B cell (primary cell): Measurements from ENCODE around the gene ASAP3. TPM values are rescaled to one million over a fixed set of nuclear protein-coding genes. Genes with fewer than 3 reads are reported as not detected.

ENCODE experiments used
- ATAC-seq: fragments of 200-7000 bp; cut with Tn5 transposase; one replicate; pipeline ENCODE4 v1.10.0; 2021; ENCODE audit warnings: low read depth, mild to moderate bottlenecking, moderate number of reproducible peaks, moderate library complexity
- CTCF ChIA-PET: fragments of 350-600 bp; sonication (Branson Sonifier 250); formaldehyde crosslinking; loops from one replicate; lab custom pipeline; 2021; ENCODE audit warnings: antibody characterized with exemption, inconsistent platforms; lab: Charles Lee
- POLR2A ChIA-PET: fragments of 350-600 bp; sonication (Branson Sonifier 250); formaldehyde crosslinking; loops from one replicate; lab custom pipeline; 2021; ENCODE audit warnings: antibody characterized with exemption; lab: Charles Lee
- DNase-seq: peaks from one replicate; pipeline ENCODE4 v3.0.0; 2013
- H2AFZ ChIP-seq: 2 replicates; pipeline ENCODE4 v1.6.1; 2012; ENCODE audit warnings: mild to moderate bottlenecking, low read depth, low read length; ENCODE audit not compliant: insufficient read depth, poor library complexity, severe bottlenecking
- H3K27ac ChIP-seq, 2 donors: 1 replicate in 1 of 2; 2 replicates in 1 of 2; pipeline ENCODE4 v1.5.1; 2012 to 2013; ENCODE audit warnings: low read length in 2 of 2, mild to moderate bottlenecking in 2 of 2, moderate library complexity in 1 of 2
- H3K27me3 ChIP-seq, 4 experiments: fragments of 200-600 bp in 1 of 4; sonication (generic) in 1 of 4; replicated peaks in 1 of 4; 1 replicate in 2 of 4; 2 replicates in 2 of 4; pipeline versions ENCODE4 v1.6.1 to v1.7.0; 2013 to 2016; ENCODE audit warnings: low read length in 3 of 4, mild to moderate bottlenecking in 2 of 4, mixed read lengths in 1 of 4, moderate library complexity in 1 of 4; ENCODE audit not compliant: insufficient read depth in 4 of 4, control insufficient read depth in 3 of 4; ENCODE audit errors: control extremely low read depth in 1 of 4
- H3K36me3 ChIP-seq, 2 experiments: replicated peaks in 1 of 2; 1 replicate in 1 of 2; 2 replicates in 1 of 2; pipeline versions ENCODE4 v1.6.1 to v1.7.1; 2013; ENCODE audit warnings: low read length in 1 of 2; ENCODE audit not compliant: insufficient read depth in 2 of 2, control insufficient read depth in 1 of 2; ENCODE audit errors: control extremely low read depth in 1 of 2, extremely low read depth in 1 of 2
- H3K4me1 ChIP-seq, 2 donors: fragments of 200-600 bp in 1 of 2; sonication (generic) in 1 of 2; 1 replicate in 1 of 2; 2 replicates in 1 of 2; pipeline versions ENCODE4 v1.5.1 to v1.6.1; 2013 to 2017; ENCODE audit warnings: low read length in 2 of 2; ENCODE audit not compliant: control insufficient read depth in 2 of 2, insufficient read depth in 2 of 2
- H3K4me2 ChIP-seq: replicated peaks from 2 replicates; pipeline ENCODE3; 2012; ENCODE audit warnings: mild to moderate bottlenecking, low read depth, low read length; ENCODE audit not compliant: poor library complexity, severe bottlenecking
- H3K4me3 ChIP-seq, 5 experiments: fragments of 200-600 bp in 1 of 5; sonication (generic) in 1 of 5; 1 replicate in 3 of 5; 2 replicates in 2 of 5; pipeline versions ENCODE4 v1.5.1 to v1.7.0; 2011 to 2016; ENCODE audit warnings: low read length in 4 of 5, mild to moderate bottlenecking in 4 of 5, low read depth in 2 of 5, control low read depth in 1 of 5, moderate library complexity in 1 of 5; ENCODE audit not compliant: insufficient read depth in 1 of 5; ENCODE audit errors: control extremely low read depth in 1 of 5, extremely low read depth in 1 of 5
- H3K79me2 ChIP-seq: fragments of 200-600 bp; sonication (generic); one replicate; pipeline ENCODE4 v1.6.0; 2016; ENCODE audit warnings: low read length; ENCODE audit not compliant: control insufficient read depth, insufficient read depth
- H3K9ac ChIP-seq: fragments of 200-600 bp; sonication (generic); 2 replicates; pipeline ENCODE4 v1.6.1; 2017; ENCODE audit warnings: mild to moderate bottlenecking, low read length, moderate library complexity
- H3K9me3 ChIP-seq, 3 donors: one replicate each; pipeline versions ENCODE4 v1.6.1 to v1.7.1; 2013; ENCODE audit warnings: low read length in 2 of 3; ENCODE audit not compliant: control insufficient read depth in 2 of 3, insufficient read depth in 1 of 3; ENCODE audit errors: control extremely low read depth in 1 of 3
- H4K20me1 ChIP-seq: 2 replicates; pipeline ENCODE4 v1.6.0; 2012; ENCODE audit warnings: mild to moderate bottlenecking, low read length; ENCODE audit not compliant: insufficient read depth, control insufficient read depth, poor library complexity, severe bottlenecking
- H3K27ac Mint-ChIP-seq: one replicate; pipeline ENCODE4 v1.8.0; 2021; ENCODE audit warnings: mixed read lengths
- H3K27me3 Mint-ChIP-seq: one replicate; pipeline ENCODE4 v1.8.0; 2021; ENCODE audit warnings: mixed read lengths
- H3K4me1 Mint-ChIP-seq: one replicate; pipeline ENCODE4 v1.8.0; 2021; ENCODE audit warnings: mixed read lengths
- H3K4me3 Mint-ChIP-seq: one replicate; pipeline ENCODE4 v1.8.0; 2021; ENCODE audit warnings: mixed read lengths
- H3K9me3 Mint-ChIP-seq: one replicate; pipeline ENCODE4 v1.8.0; 2022; ENCODE audit warnings: mixed read lengths; ENCODE audit not compliant: insufficient read depth
- EZH2 ChIP-seq: IDR thresholded peaks from 2 replicates; pipeline ENCODE4 v1.6.1; 2012; ENCODE audit warnings: borderline replicate concordance, low read depth, mild to moderate bottlenecking, moderate library complexity, low read length; ENCODE audit not compliant: insufficient read depth, poor library complexity, severe bottlenecking
- WGBS: methylation state at CpG from one replicate; pipeline ENCODE4 v1.1.5; 2013; ENCODE audit warnings: missing lambda C conversion rate; ENCODE audit not compliant: insufficient coverage; 5-methylcytosine and 5-hydroxymethylcytosine counted together
- intact Hi-C: fragments of 100-400 bp; cut with micrococcal nuclease; formaldehyde crosslinking; loops from one replicate; pipeline ENCODE4 v1.10.0; 2022
- polyA plus RNA-seq: library from polyadenylated mRNA; depleted of rRNA; stranded (reverse); fragments of >200 nt; gene quantifications from 2 replicates; pipeline ENCODE4 v1.2.3, GENCODE V29; 2012
- total RNA-seq, 2 donors: library from RNA; stranded (reverse); fragments of 120-200 nt in 1 of 2; gene quantifications; 1 replicate in 1 of 2; 2 replicates in 1 of 2; pipeline versions ENCODE4 v1.2.3 to v1.2.4, GENCODE V29; 2013 to 2022
- TF ChIP-seq, protein P1 (sequence below): fragments of 200-600 bp; IDR thresholded peaks from one replicate; pipeline ENCODE4 v1.8.0; 2022; ENCODE audit warnings: antibody characterized with exemption, mild to moderate bottlenecking

ASAP3 gene
- total and polyA plus RNA-seq, 2 donors (not counting 1 experiment from before 2014, with no cell fraction given) = 2.9 to 11.0 TPM

GRCh38 chr1:23393706-23394105 is 90.3 kb downstream of the ASAP3 start:
- Histone ChIP-seq H3K9ac (no peak overlapping the region), H3K27ac (no peak overlapping the region), H3K79me2 (no peaks in the 10 kb centered on the region), H3K4me2 (no peak overlapping the region), H2AFZ (no peak overlapping the region), H3K4me1 (no peaks in the 10 kb centered on the region), H3K4me3 (no peak overlapping the region), H3K9me3 (no peaks in the 10 kb centered on the region), H4K20me1 (no peaks in the 10 kb centered on the region), H3K27me3 (peaks cover 0 to 3% (median 0%) of the 10 kb centered on the region in 4 experiments), H3K36me3 (no peaks in the 10 kb centered on the region)
- peaks cover 29% of the 10 kb centered on the region for H3K27me3 Mint-ChIP-seq
- CTCF ChIA-PET = interaction anchor here (2.0 kb wide), 1 partner anchor 10 kb away, joined by 11 read pairs; no protein-coding TSS in a partner anchor
- no peak overlapping the region for H3K4me3 Mint-ChIP-seq
- 95% methylated on average over 14 of the region's 15 CpGs for WGBS
- no peaks in the 10 kb centered on the region for H3K9me3 Mint-ChIP-seq
- ATAC-seq (no peak), DNase-seq (no peak)
- H3K27ac Mint-ChIP-seq = no peak overlapping the region
- intact Hi-C loops = no loop called here
- POLR2A ChIA-PET = no interaction called here
- H3K4me1 Mint-ChIP-seq = no peaks in the 10 kb centered on the region
- TF ChIP-seq, protein P1, sequence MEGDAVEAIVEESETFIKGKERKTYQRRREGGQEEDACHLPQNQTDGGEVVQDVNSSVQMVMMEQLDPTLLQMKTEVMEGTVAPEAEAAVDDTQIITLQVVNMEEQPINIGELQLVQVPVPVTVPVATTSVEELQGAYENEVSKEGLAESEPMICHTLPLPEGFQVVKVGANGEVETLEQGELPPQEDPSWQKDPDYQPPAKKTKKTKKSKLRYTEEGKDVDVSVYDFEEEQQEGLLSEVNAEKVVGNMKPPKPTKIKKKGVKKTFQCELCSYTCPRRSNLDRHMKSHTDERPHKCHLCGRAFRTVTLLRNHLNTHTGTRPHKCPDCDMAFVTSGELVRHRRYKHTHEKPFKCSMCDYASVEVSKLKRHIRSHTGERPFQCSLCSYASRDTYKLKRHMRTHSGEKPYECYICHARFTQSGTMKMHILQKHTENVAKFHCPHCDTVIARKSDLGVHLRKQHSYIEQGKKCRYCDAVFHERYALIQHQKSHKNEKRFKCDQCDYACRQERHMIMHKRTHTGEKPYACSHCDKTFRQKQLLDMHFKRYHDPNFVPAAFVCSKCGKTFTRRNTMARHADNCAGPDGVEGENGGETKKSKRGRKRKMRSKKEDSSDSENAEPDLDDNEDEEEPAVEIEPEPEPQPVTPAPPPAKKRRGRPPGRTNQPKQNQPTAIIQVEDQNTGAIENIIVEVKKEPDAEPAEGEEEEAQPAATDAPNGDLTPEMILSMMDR = no peak
- no peak for TF ChIP-seq EZH2

GRCh38 chr1:23392125-23392855 is 91.7 kb downstream of the ASAP3 start:
- ATAC-seq = no peak
- WGBS = 74% methylated on average over 1 of the region's 2 CpGs

More at GRCh38 chr1:23392125-23392855, 91.7 kb downstream of the ASAP3 start:
- H3K4me1 Mint-ChIP-seq = no peaks in the 10 kb centered on the region
- intact Hi-C loops = no loop called here
- H3K4me3 ChIP-seq = no peak overlapping the region
- no peaks in the 10 kb centered on the region for H3K4me1 ChIP-seq
- no peaks in the 10 kb centered on the region for H3K36me3 ChIP-seq
- ChIA-PET POLR2A (no interaction called here), CTCF (no interaction called here)
- no peak for DNase-seq
- H3K9me3 Mint-ChIP-seq = no peaks in the 10 kb centered on the region
- H3K27me3 ChIP-seq = peaks cover 0 to 3% (median 0%) of the 10 kb centered on the region in 4 experiments
- H3K27me3 Mint-ChIP-seq = peaks cover 29% of the 10 kb centered on the region
- no peaks in the 10 kb centered on the region for H3K9me3 ChIP-seq
- TF ChIP-seq, protein P1 = no peak
- no peak for TF ChIP-seq EZH2
- H3K4me3 Mint-ChIP-seq = no peak overlapping the region
- no peak overlapping the region for H3K27ac ChIP-seq
- no peaks in the 10 kb centered on the region for H3K79me2 ChIP-seq
- no peak overlapping the region for H3K27ac Mint-ChIP-seq
- no peaks in the 10 kb centered on the region for H4K20me1 ChIP-seq
- H3K9ac ChIP-seq = no peak overlapping the region
- no peak overlapping the region for H2AFZ ChIP-seq
- no peak overlapping the region for H3K4me2 ChIP-seq
